SK-N-SH (cell line): ENCODE data around the gene IL11. TPM values are rescaled to one million over a fixed set of nuclear protein-coding genes. Genes with fewer than 3 reads are reported as not detected.

ENCODE experiments used
- CTCF ChIA-PET: fragments of 300-600, 350-600 bp; formaldehyde crosslinking; extraction: SDS; loops from one replicate; lab custom pipeline; 2021; lab: Yijun Ruan, JAX
- POLR2A ChIA-PET: fragments of 350-600 bp; sonication (Branson Sonifier 250); formaldehyde crosslinking; extraction: SDS; loops from one replicate; lab custom pipeline; 2020; ENCODE audit warnings: antibody characterized with exemption, inconsistent platforms; lab: Yijun Ruan, JAX
- DNase-seq: peaks from one replicate; pipeline ENCODE4 v3.0.0; 2012
- H2AFZ ChIP-seq: fragments of 200-600 bp; sonication (generic); 2 replicates; pipeline ENCODE4 v1.8.1; 2016; ENCODE audit warnings: antibody characterized with exemption, mild to moderate bottlenecking, low read depth
- H3F3A ChIP-seq: fragments of 200-600 bp; sonication (generic); replicated peaks from 2 replicates; pipeline ENCODE3; 2016; ENCODE audit warnings: antibody characterized with exemption, mild to moderate bottlenecking; ENCODE audit not compliant: insufficient read depth
- H3K27ac ChIP-seq, 2 experiments: fragments of 200-500 bp in 1 of 2; fragments of 200-600 bp in 1 of 2; sonication (Bioruptor generic) in 1 of 2; sonication (generic), shearing (Covaris generic) in 1 of 2; 2 replicates each; pipeline versions ENCODE4 v1.5.1 to v1.6.1; 2014 to 2016; ENCODE audit warnings: low read depth in 2 of 2, inconsistent platforms in 1 of 2, low read length in 1 of 2, mild to moderate bottlenecking in 1 of 2, mixed read lengths in 1 of 2
- H3K27me3 ChIP-seq: fragments of 200-600 bp; sonication (generic), shearing (Covaris generic); 2 replicates; pipeline ENCODE4 v1.6.1; 2016; ENCODE audit warnings: mixed run types; ENCODE audit not compliant: insufficient read depth
- H3K36me3 ChIP-seq, 2 experiments: fragments of 200-500 bp in 1 of 2; fragments of 200-600 bp in 1 of 2; sonication (Bioruptor generic) in 1 of 2; sonication (generic) in 1 of 2; replicated peaks in 1 of 2; 2 replicates each; pipeline versions ENCODE3 to v1.5.1; 2014 to 2016; ENCODE audit warnings: low read length in 1 of 2, mild to moderate bottlenecking in 1 of 2; ENCODE audit not compliant: insufficient read depth in 2 of 2, control insufficient read depth in 1 of 2
- H3K4me1 ChIP-seq, 2 experiments: fragments of 200-500 bp in 1 of 2; fragments of 200-600 bp in 1 of 2; sonication (Bioruptor generic) in 1 of 2; sonication (generic), shearing (Covaris generic) in 1 of 2; 2 replicates each; pipeline versions ENCODE4 v1.5.1 to v1.6.1; 2014 to 2016; ENCODE audit warnings: low read depth in 1 of 2, low read length in 1 of 2, mixed run types in 1 of 2; ENCODE audit not compliant: insufficient read depth in 2 of 2, control insufficient read depth in 1 of 2
- H3K4me2 ChIP-seq: fragments of 200-600 bp; sonication (generic), shearing (Covaris generic); 2 replicates; pipeline ENCODE4 v1.6.1; 2017; ENCODE audit warnings: mixed run types
- H3K4me3 ChIP-seq, 2 experiments: fragments of 200-500 bp in 1 of 2; fragments of 200-600 bp in 1 of 2; sonication (Bioruptor generic) in 1 of 2; sonication (generic), shearing (Covaris generic) in 1 of 2; 2 replicates each; pipeline versions ENCODE4 v1.5.1 to v1.8.1; 2014 to 2016; ENCODE audit warnings: low read depth in 2 of 2, inconsistent platforms in 1 of 2, low read length in 1 of 2, mild to moderate bottlenecking in 1 of 2, mixed read lengths in 1 of 2, moderate library complexity in 1 of 2
- H3K79me2 ChIP-seq: fragments of 200-600 bp; sonication (generic); 2 replicates; pipeline ENCODE4 v1.8.1; 2017; ENCODE audit warnings: mild to moderate bottlenecking; ENCODE audit not compliant: insufficient read depth
- H3K9ac ChIP-seq: fragments of 200-600 bp; sonication (generic); 2 replicates; pipeline ENCODE4 v1.6.1; 2017; ENCODE audit warnings: mixed run types
- H3K9me2 ChIP-seq: fragments of 200-600 bp; sonication (generic); 2 replicates; pipeline ENCODE4 v1.6.1; 2017; ENCODE audit warnings: mixed run types
- H3K9me3 ChIP-seq: fragments of 200-600 bp; sonication (generic); 2 replicates; pipeline ENCODE4 v1.6.1; 2017; ENCODE audit warnings: mixed run types, mild to moderate bottlenecking, moderate library complexity
- H4K20me1 ChIP-seq: fragments of 200-600 bp; sonication (generic); 2 replicates; pipeline ENCODE4 v1.6.1; 2017; ENCODE audit warnings: mild to moderate bottlenecking, mixed run types; ENCODE audit not compliant: insufficient read depth
- CHD2 ChIP-seq: fragments of 150-350 bp; IDR thresholded peaks from 2 replicates; pipeline ENCODE4 v1.6.1; 2018; ENCODE audit warnings: low read length; ENCODE audit not compliant: partially characterized antibody
- CTCF ChIP-seq: fragments of 200-600 bp; sonication (generic); IDR thresholded peaks from 2 replicates; pipeline ENCODE4 v1.6.1; 2017; ENCODE audit warnings: antibody characterized with exemption, mild to moderate bottlenecking, moderate library complexity
- ELF1 ChIP-seq: IDR thresholded peaks from 2 replicates; pipeline ENCODE4 v1.4.0; 2012
- EP300 ChIP-seq, 2 experiments: IDR thresholded peaks; 2 replicates each; pipeline versions ENCODE4 v1.4.0 to v1.6.1; 2012; ENCODE audit warnings: borderline replicate concordance in 1 of 2, low read depth in 1 of 2, low read length in 1 of 2
- EZH2phosphoT487 ChIP-seq: fragments of 200-600 bp; sonication (generic); IDR thresholded peaks from 2 replicates; pipeline ENCODE4 v1.6.1; 2017; ENCODE audit warnings: low read depth, mixed run types, mild to moderate bottlenecking, antibody characterized with exemption, moderate library complexity, borderline replicate concordance
- GATA2 ChIP-seq: sonication (generic); formaldehyde crosslinking; IDR thresholded peaks from 2 replicates; pipeline ENCODE4 v1.5.0; 2020; ENCODE audit warnings: mild to moderate bottlenecking, missing genetic modification reagents
- IRF3 ChIP-seq: fragments of 150-350 bp; IDR thresholded peaks from 2 replicates; pipeline ENCODE4 v1.6.1; 2016; ENCODE audit warnings: mild to moderate bottlenecking, low read depth, low read length
- MXI1 ChIP-seq: IDR thresholded peaks from 2 replicates; pipeline ENCODE4 v1.6.1; 2012; ENCODE audit warnings: mild to moderate bottlenecking, low read depth, low read length, improper control_type of control experiment
- NRF1 ChIP-seq: IDR thresholded peaks from 2 replicates; pipeline ENCODE4 v1.6.1; 2012; ENCODE audit warnings: low read depth, mild to moderate bottlenecking, low read length
- RFX5 ChIP-seq: IDR thresholded peaks from 2 replicates; pipeline ENCODE4 v1.6.1; 2012; ENCODE audit warnings: mild to moderate bottlenecking, improper control_type of control experiment, low read length
- RXRA ChIP-seq: IDR thresholded peaks from 2 replicates; pipeline ENCODE4 v1.4.0; 2012; ENCODE audit warnings: low read depth, mild to moderate bottlenecking, borderline replicate concordance
- SIN3A ChIP-seq: IDR thresholded peaks from 2 replicates; pipeline ENCODE4 v1.6.1; 2012; ENCODE audit warnings: low read depth, mild to moderate bottlenecking, low read length, moderate library complexity, borderline replicate concordance
- SMC3 ChIP-seq: IDR thresholded peaks from 2 replicates; pipeline ENCODE4 v1.6.1; 2012; ENCODE audit warnings: low read depth, low read length, improper control_type of control experiment
- TAF1 ChIP-seq: IDR thresholded peaks from 2 replicates; pipeline ENCODE4 v1.6.1; 2012; ENCODE audit warnings: low read depth, mild to moderate bottlenecking, low read length, moderate library complexity, borderline replicate concordance
- WGBS: methylation state at CpG from one replicate; pipeline ENCODE4 v1.1.6; 2017; ENCODE audit warnings: low lambda C conversion rate; 5-methylcytosine and 5-hydroxymethylcytosine counted together
- polyA plus RNA-seq, 3 experiments: library from polyadenylated mRNA; depleted of rRNA; stranded (reverse); fragments of >200 nt; gene quantifications; 2 replicates each; pipeline ENCODE4 v1.2.3, GENCODE V29; 2012
- TF ChIP-seq, protein P1 (sequence below): fragments of 150-350 bp; IDR thresholded peaks from 2 replicates; pipeline ENCODE4 v1.6.1; 2017; ENCODE audit warnings: antibody characterized with exemption, low read length, low read depth, borderline replicate concordance
- TF ChIP-seq, protein P2 (sequence below): IDR thresholded peaks from 2 replicates; pipeline ENCODE4 v1.6.1; 2012; ENCODE audit warnings: mild to moderate bottlenecking, low read depth, low read length, moderate library complexity
- TF ChIP-seq, protein P3 (sequence below): IDR thresholded peaks from 2 replicates; pipeline ENCODE4 v1.4.0; 2012; ENCODE audit warnings: low read depth

Gene IL11
- polyA plus RNA-seq, 1 of the 3 experiments (the other 2 are of a cell fraction): 13.2 TPM

- 76% methylated on average over 11 of the region's 11 CpGs for WGBS
- no peaks in the 10 kb centered on the region for H3K9me2 ChIP-seq
- H3K9me3 ChIP-seq: no peaks in the 10 kb centered on the region
- POLR2A ChIA-PET: no interaction called here
- no peaks in the 10 kb centered on the region for H4K20me1 ChIP-seq
- H3K27ac ChIP-seq: no peak overlapping the region
- no peak overlapping the region for H3K9ac ChIP-seq
- H3K4me3 ChIP-seq: no peak overlapping the region
- no peaks in the 10 kb centered on the region; the same call in 1 of the 2 replicates for H3K27me3 ChIP-seq
- no peak for TF ChIP-seq EP300 (IDR thresholded peaks at IDR 0.05; ENCODE audit: borderline replicate concordance in 1 of 2, low read depth in 1 of 2, low read length in 1 of 2)
- TF ChIP-seq MXI1: no peak
- no peak for TF ChIP-seq RFX5
- TF ChIP-seq CHD2: no peak
- TF ChIP-seq TAF1: no peak
- no peak for TF ChIP-seq NRF1
- no peak for TF ChIP-seq RXRA
- TF ChIP-seq, protein P1, sequence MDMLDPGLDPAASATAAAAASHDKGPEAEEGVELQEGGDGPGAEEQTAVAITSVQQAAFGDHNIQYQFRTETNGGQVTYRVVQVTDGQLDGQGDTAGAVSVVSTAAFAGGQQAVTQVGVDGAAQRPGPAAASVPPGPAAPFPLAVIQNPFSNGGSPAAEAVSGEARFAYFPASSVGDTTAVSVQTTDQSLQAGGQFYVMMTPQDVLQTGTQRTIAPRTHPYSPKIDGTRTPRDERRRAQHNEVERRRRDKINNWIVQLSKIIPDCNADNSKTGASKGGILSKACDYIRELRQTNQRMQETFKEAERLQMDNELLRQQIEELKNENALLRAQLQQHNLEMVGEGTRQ: no peak
- no peak for TF ChIP-seq IRF3
- TF ChIP-seq GATA2: no peak
- TF ChIP-seq, protein P2, sequence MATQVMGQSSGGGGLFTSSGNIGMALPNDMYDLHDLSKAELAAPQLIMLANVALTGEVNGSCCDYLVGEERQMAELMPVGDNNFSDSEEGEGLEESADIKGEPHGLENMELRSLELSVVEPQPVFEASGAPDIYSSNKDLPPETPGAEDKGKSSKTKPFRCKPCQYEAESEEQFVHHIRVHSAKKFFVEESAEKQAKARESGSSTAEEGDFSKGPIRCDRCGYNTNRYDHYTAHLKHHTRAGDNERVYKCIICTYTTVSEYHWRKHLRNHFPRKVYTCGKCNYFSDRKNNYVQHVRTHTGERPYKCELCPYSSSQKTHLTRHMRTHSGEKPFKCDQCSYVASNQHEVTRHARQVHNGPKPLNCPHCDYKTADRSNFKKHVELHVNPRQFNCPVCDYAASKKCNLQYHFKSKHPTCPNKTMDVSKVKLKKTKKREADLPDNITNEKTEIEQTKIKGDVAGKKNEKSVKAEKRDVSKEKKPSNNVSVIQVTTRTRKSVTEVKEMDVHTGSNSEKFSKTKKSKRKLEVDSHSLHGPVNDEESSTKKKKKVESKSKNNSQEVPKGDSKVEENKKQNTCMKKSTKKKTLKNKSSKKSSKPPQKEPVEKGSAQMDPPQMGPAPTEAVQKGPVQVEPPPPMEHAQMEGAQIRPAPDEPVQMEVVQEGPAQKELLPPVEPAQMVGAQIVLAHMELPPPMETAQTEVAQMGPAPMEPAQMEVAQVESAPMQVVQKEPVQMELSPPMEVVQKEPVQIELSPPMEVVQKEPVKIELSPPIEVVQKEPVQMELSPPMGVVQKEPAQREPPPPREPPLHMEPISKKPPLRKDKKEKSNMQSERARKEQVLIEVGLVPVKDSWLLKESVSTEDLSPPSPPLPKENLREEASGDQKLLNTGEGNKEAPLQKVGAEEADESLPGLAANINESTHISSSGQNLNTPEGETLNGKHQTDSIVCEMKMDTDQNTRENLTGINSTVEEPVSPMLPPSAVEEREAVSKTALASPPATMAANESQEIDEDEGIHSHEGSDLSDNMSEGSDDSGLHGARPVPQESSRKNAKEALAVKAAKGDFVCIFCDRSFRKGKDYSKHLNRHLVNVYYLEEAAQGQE: no peak
- TF ChIP-seq CTCF: no peak
- no peak for TF ChIP-seq ELF1
- no peak for TF ChIP-seq SIN3A
- no peak for TF ChIP-seq SMC3
- TF ChIP-seq EZH2phosphoT487: no peak
- TF ChIP-seq, protein P3, sequence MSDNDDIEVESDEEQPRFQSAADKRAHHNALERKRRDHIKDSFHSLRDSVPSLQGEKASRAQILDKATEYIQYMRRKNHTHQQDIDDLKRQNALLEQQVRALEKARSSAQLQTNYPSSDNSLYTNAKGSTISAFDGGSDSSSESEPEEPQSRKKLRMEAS: no peak
- CTCF ChIA-PET: interaction anchor here (2.9 kb wide), 1 partner anchor 32 kb away, joined by 14 read pairs; no protein-coding TSS in a partner anchor
- H3K36me3 ChIP-seq: no peaks in the 10 kb centered on the region
- H3K4me2 ChIP-seq: no peak overlapping the region
- no peaks in the 10 kb centered on the region for H3K79me2 ChIP-seq
- H3K4me1 ChIP-seq: peaks cover 0 to 6% of the 10 kb centered on the region in 2 experiments; a peak in 2 of 4 replicates
- no peak for DNase-seq
- peaks cover 8% of the 10 kb centered on the region for H3F3A ChIP-seq
- no peak overlapping the region for H2AFZ ChIP-seq
Observed at GRCh38 chr19:55333870-55334269, 36.4 kb downstream of the IL11 start.
